C4-2B (cell line): ENCODE data around the gene TSPAN18.

Experiments used
- H3K27ac ChIP-seq: fragments of 450-650 bp; 2 replicates; pipeline ENCODE4 v1.5.1; 2017
- ZFX ChIP-seq: fragments of 450-650 bp; IDR thresholded peaks from 2 replicates; pipeline ENCODE4 v1.6.1; 2017
- TF ChIP-seq, protein P1 (sequence below): fragments of 450-650 bp; conservative IDR thresholded peaks from 2 replicates; pipeline ENCODE4 v1.5.1; 2017; ENCODE audit warnings: mild to moderate bottlenecking

TSPAN18 gene

DNA sequence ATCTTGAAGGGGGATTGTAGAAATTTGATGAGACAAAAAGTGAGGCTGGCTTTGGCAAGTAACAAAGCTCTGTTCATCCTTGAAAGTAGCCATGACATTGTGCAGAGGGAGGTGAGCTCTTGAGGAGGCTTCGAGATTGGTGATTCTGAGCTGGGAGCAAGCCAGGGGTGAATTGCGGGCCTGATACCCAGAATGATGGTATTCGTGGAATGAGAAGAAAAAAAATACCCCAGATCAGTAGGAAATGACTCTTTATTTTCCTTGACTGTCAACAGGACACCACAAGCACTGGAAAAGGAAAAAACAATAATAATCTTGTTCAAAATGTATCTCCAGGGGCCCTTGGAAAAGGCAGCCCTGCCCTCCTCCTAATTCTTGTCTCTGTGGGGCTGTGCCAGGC is 62.7 kb downstream of the TSPAN18 start:
- no peak overlapping the region for H3K27ac ChIP-seq

GRCh38 chr11:44790211-44790610 is 63.4 kb downstream of the TSPAN18 start:
- no peak for TF ChIP-seq ZFX
- TF ChIP-seq, protein P1, sequence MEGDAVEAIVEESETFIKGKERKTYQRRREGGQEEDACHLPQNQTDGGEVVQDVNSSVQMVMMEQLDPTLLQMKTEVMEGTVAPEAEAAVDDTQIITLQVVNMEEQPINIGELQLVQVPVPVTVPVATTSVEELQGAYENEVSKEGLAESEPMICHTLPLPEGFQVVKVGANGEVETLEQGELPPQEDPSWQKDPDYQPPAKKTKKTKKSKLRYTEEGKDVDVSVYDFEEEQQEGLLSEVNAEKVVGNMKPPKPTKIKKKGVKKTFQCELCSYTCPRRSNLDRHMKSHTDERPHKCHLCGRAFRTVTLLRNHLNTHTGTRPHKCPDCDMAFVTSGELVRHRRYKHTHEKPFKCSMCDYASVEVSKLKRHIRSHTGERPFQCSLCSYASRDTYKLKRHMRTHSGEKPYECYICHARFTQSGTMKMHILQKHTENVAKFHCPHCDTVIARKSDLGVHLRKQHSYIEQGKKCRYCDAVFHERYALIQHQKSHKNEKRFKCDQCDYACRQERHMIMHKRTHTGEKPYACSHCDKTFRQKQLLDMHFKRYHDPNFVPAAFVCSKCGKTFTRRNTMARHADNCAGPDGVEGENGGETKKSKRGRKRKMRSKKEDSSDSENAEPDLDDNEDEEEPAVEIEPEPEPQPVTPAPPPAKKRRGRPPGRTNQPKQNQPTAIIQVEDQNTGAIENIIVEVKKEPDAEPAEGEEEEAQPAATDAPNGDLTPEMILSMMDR, result no peak

More for the DNA sequence above, 62.7 kb downstream of the TSPAN18 start:
- no peak for TF ChIP-seq ZFX
- TF ChIP-seq, protein P1, result no peak

GRCh38 chr11:44791316-44791925 is 64.7 kb downstream of the TSPAN18 start:
- H3K27ac ChIP-seq, result no peak overlapping the region
- TF ChIP-seq ZFX, result no peak
- TF ChIP-seq, protein P1, result no peak

More at GRCh38 chr11:44790211-44790610, 63.4 kb downstream of the TSPAN18 start:
- H3K27ac ChIP-seq, result no peak overlapping the region

DNA sequence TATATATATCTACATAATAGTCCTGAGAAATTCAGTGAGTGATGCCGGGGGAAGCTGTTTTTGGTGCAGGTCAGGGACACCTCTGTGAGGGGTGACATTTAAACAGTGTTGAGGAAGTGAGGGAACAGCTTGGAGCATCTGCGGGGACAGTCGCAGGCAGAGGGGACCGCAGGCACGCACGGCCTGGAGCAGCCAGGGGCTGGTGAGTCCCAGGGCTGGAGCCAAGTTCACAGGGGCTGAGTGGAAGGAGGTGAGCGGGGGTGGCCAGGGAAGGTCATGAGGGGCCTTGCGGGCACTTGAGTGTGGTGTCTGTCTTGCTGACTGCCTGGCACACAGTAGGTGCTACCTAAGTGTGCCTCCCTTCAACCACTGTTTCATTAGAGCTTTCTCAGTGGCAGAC is 65.4 kb downstream of the TSPAN18 start:
- TF ChIP-seq, protein P1, result no peak
- TF ChIP-seq ZFX, result no peak
- H3K27ac ChIP-seq, result no peak overlapping the region

DNA sequence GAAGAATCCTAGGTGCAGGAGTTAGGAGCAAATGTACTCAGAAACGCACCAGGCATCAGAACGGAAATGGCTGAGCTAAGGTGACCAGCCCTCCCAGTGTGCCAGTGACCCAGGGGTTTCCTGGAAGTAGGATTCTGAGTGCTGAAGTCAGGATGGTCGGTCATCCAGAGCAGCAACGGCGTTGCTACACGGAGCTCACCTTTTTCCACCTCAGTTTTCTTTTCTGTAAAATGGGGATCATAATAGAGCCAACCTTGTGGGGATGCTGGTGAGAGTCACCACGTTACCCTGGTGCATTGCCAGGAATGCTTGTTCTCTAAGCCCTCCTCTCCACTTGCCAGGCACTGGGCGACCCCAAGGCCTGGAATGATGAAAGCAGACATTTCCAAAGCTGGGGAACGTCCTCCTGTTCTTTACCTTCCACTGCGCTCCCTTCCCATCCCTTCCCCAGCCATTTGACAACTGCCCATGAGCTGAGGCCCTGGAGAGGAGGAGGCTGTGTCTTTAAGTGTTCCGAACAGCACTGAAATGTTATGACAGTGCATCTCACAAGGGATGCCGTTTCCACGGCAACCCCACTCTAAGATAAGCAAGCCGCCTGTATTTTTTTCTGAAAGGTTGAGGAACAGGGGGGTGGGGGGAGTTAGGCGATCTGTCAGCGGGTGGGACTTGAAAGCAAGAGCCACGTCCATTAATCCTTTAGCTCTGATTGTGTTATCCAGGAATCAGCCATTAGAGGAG is 66.8 kb downstream of the TSPAN18 start:
- H3K27ac ChIP-seq, result no peak overlapping the region
- no peak for TF ChIP-seq ZFX
- TF ChIP-seq, protein P1, result no peak

GRCh38 chr11:44795803-44796535 is 69.2 kb downstream of the TSPAN18 start:
- TF ChIP-seq, protein P1, result no peak
- TF ChIP-seq ZFX, result no peak
- H3K27ac ChIP-seq, result no peak overlapping the region

DNA sequence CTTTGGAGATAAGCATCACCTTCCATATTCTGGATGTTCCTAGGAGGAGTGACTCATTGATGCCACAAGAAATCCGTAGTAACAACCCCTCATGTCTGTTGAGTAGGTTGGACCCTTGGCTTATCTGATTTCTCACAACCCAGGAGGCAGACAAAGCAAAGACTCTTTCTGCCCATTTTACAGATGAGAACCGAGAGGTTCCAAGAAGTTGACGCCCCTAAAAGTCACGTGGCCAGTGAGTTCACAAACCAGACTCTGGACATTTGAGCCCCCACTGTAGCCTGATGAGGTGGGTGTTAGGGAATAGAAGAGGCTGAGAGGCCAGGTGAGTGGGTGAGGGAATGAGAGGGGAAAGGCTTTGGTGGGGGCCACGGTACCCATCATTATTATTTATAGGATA is 70.3 kb downstream of the TSPAN18 start:
- H3K27ac ChIP-seq, result no peak overlapping the region
- TF ChIP-seq, protein P1, result no peak
- TF ChIP-seq ZFX, result no peak
